GM21576 (cell line): ENCODE data around the gene SCYL2.

Experiments
- ATAC-seq: cut with Tn5 transposase; IDR thresholded peaks from one replicate; pipeline ENCODE4 v1.9.1; 2021; ENCODE audit warnings: mild to moderate bottlenecking, moderate library complexity; ENCODE audit not compliant: unreplicated experiment

SCYL2 gene

GRCh38 chr12:100372853-100373640 lies 106.1 kb downstream of the SCYL2 start:
- ATAC-seq, result no peak

- no peak for ATAC-seq
Observed at GRCh38 chr12:100375038-100375735, 108.2 kb downstream of the SCYL2 start.

GRCh38 chr12:100376161-100376560 lies 109.2 kb downstream of the SCYL2 start:
- no peak for ATAC-seq

DNA sequence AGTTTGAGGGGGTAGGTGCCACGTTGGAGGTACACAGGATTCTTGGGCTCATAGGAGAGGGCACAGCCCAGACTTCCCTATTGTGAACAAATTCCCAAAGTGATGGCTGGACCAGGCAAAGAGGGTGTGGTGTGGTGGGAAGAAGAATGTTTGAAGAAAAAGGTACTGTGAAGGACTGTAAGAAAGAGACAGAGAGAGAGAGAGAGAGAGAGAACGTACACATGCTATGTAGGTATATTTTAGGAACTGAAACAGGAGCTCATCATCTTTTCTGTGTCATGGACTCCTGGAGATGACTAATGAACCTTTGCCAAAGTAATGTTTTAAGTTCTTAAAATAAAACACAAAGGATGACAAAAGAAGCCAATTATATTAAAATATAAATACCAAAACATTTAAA lies 114.4 kb downstream of the SCYL2 start:
- no peak for ATAC-seq

- no peak for ATAC-seq
Observed at GRCh38 chr12:100382338-100382737, 115.4 kb downstream of the SCYL2 start.

DNA sequence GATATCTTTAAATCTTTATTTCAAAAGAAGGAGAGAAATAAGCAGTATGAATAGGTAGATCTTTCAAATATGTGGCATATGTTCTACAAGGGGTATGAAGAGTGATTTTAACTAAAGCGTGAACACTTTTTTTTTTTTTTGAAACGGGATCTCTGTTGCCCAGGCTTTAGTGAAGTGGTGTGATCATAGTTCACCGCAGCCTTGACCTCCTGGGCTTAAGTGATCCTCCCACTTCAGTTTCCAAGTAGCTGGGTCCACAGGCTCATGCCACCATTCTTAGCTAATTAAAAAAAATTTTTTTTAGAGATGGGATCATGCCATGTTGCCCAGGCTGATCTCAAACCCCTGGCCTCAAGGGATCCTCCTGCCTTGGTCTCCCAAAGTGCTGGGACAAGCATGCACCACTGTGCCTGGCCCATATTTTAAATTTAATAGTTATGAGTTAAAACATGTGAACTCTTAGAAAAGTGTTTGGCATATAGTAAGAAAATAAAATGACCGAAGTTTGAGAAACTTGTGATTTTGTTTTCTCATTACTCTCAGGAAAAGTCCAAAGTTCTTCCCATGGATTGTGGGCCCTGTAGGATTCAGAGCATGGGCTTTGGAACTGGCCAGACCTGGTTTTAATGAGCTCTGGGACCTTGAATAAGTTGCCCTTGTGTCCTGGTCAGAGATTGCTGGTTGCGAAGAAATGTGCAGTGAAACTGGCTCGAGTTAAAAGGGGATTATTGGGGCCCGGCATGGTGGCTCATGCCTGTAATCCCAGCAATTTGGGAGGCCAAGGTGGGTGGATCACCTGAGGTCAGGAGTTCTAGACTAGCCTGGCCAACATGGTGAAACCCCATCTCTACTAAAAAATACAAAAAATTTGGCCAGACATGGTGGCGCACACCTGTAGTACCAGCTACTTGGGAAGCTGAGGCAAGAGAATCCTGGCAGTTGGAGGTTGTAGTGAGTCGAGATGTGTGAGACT lies 116.9 kb downstream of the SCYL2 start:
- no peak for ATAC-seq

DNA sequence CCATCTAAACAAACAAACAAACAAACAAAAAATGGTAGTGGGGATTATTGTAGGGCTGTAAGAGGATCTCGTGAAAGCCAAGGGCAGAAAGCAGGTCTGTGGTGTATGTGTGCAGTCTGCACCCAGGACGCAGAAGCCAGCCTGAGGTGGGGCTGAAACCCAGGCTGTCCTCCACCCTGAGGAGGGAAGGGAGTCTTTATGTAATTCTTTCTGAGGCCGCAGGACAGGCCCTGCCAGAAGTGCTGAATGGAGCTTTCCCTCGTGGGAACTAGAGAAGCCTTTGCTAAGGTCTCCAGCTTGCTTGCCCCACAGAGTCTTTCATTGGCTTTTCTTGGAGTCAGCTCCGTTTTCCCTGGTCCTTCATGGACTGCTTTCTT lies 117.6 kb downstream of the SCYL2 start:
- no peak for ATAC-seq

DNA sequence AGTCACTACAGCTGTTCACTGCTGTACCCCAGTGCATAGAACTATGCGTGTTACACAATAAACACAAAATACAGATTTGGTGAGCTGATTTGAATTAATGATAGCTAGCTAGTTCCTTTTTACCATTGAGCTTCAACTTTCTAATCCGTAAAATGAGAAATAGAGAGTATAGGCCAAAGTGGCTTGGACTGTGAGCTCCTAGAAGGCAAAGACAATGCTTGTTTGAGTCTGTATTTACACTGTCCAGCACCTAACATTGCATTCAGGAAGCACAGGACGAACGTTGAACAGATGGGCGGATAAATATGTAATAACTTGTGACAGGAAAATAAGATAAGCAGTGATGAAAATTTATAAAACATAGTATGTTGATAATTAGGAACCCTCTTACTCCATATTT lies 121.4 kb downstream of the SCYL2 start:
- no peak for ATAC-seq
